ENCODE measurements around the gene RUFY3.
"Not testable (repeated sequence)": the region's sequence is repeated elsewhere in the genome, so short reads cannot be mapped to it uniquely, and the experiment has no call there.

RUFY3 gene

GRCh38 chr4:70788733-70789132, 67.0 kb downstream of the RUFY3 start:
- no peak for DNase-seq

GRCh38 chr4:70793626-70794025, 71.9 kb downstream of the RUFY3 start:
- no peak for DNase-seq

- peak; percentile 59 for DNase-seq
Measured at GRCh38 chr4:70801265-70801809, 79.6 kb downstream of the RUFY3 start.

GRCh38 chr4:70802928-70803580, 81.3 kb downstream of the RUFY3 start:
- no peak for DNase-seq

GRCh38 chr4:70808151-70808550, 86.4 kb downstream of the RUFY3 start:
- no peak for DNase-seq

GRCh38 chr4:70815370-70815769, 93.6 kb downstream of the RUFY3 start:
- DNase-seq: no peak

- no peak for DNase-seq
Measured at GRCh38 chr4:70816894-70817293, 95.1 kb downstream of the RUFY3 start.

GRCh38 chr4:70818173-70818855, 96.5 kb downstream of the RUFY3 start:
- DNase-seq: no peak

GRCh38 chr4:70818921-70819320, 97.2 kb downstream of the RUFY3 start:
- no peak for DNase-seq

GRCh38 chr4:70829015-70829414, 107.3 kb downstream of the RUFY3 start:
- no peak for DNase-seq

GRCh38 chr4:70829492-70829891, 107.7 kb downstream of the RUFY3 start:
- DNase-seq: no peak

GRCh38 chr4:70830054-70830453, 108.3 kb downstream of the RUFY3 start:
- DNase-seq: no peak

- DNase-seq: no peak
Measured at GRCh38 chr4:70831293-70831692, 109.5 kb downstream of the RUFY3 start.

- no peak for DNase-seq
Measured at GRCh38 chr4:70833675-70834074, 111.9 kb downstream of the RUFY3 start.

GRCh38 chr4:70836081-70836480, 114.3 kb downstream of the RUFY3 start:
- no peak for DNase-seq

- no peak for DNase-seq
Measured at GRCh38 chr4:70838204-70838603, 116.4 kb downstream of the RUFY3 start.

GRCh38 chr4:70838666-70839588, 117.2 kb downstream of the RUFY3 start:
- peak; percentile 71 for DNase-seq

- peak; percentile 96 for DNase-seq
Measured at GRCh38 chr4:70839589-70840093, 117.9 kb downstream of the RUFY3 start, which contains the start of gene GRSF1. GRSF1 (minus strand) TSS chr4:70839890; CDS start chr4:70839827, 63 bp downstream.

- peak; percentile 89 for DNase-seq
Measured at GRCh38 chr4:70840137-70840536, 118.4 kb downstream of the RUFY3 start.

- DNase-seq: not testable (repeated sequence)
Measured at GRCh38 chr4:70840631-70841030, 118.9 kb downstream of the RUFY3 start.

GRCh38 chr4:70841211-70841610, 119.4 kb downstream of the RUFY3 start:
- no peak for DNase-seq

GRCh38 chr4:70841951-70842350, 120.2 kb downstream of the RUFY3 start:
- DNase-seq: no peak

Measured in activated CD4-positive, alpha-beta T cell treated with anti-CD3 and anti-CD28 coated beads, Interleukin-2, amount 50 U/mL, for 16 hours (primary cell).